Hematopoietic multipotent progenitor cell (in vitro differentiated cells): ENCODE data around the gene TTC31. TPM values are rescaled to one million over a fixed set of nuclear protein-coding genes. Genes with fewer than 3 reads are reported as not detected.
A peak's percentile ranks its signal among the peaks of the same experiment; 100 is the strongest.
"Not testable (repeated sequence)": the region's sequence is repeated elsewhere in the genome, so short reads cannot be mapped to it uniquely, and the experiment has no call there.

ENCODE experiments used
- DNase-seq, 3 donors: peaks; one replicate each; pipeline ENCODE4 v3.0.0-alpha.2; 2011 to 2015; ENCODE audit warnings: low read depth in 2 of 3, low spot score in 2 of 3
- total RNA-seq: library from RNA; depleted of rRNA; stranded (reverse); fragments of >200 nt; gene quantifications from one replicate; pipeline ENCODE4 v1.2.3, GENCODE V29; 2012

Gene TTC31
- total RNA-seq, 1 donor: 15.6 TPM

DNA sequence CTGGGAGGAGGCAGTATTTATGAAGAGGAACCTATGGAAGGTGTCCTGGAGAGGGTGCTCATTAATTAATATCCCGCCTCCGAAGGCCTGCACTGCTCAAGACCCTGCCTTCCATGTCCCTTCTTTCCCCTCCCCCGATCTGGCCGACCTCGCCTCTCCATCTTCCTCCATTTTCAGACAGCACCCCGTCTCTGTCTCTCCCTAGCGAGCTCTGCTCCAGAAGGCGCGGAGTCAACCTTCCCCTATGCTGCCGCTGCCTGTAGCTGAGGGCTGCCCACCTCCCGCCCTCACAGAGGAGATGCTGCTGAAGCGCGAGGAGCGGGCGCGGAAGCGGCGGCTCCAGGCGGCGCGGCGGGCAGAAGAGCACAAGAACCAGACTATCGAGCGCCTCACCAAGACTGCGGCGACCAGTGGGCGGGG, 25.7 kb upstream of the TTC31 start:
- DNase-seq: no peak

DNA sequence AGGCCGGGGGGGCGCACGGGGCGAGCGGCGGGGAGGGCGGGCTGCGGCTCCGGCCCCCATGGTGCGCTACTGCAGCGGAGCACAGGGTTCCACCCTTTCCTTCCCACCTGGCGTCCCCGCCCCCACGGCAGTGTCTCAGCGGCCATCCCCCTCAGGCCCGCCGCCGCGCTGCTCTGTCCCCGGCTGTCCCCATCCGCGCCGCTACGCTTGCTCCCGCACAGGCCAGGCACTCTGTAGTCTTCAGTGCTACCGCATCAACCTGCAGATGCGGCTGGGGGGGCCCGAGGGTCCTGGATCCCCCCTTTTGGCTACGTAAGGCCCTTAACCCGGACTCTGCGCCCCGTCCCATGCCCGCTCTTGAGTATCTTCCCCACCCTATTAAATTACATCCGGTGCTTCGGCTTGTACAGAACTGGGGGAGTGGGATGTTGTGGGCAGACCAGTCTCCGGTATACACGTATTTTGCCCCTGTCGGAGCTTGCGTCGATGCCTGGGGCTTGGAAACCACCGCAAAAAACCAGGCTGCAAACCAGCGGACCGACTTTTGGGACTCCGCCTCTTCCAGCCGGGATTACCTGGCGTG, 25.2 kb upstream of the TTC31 start:
- peak; percentile 85 to 94 (median 85) for DNase-seq

DNA sequence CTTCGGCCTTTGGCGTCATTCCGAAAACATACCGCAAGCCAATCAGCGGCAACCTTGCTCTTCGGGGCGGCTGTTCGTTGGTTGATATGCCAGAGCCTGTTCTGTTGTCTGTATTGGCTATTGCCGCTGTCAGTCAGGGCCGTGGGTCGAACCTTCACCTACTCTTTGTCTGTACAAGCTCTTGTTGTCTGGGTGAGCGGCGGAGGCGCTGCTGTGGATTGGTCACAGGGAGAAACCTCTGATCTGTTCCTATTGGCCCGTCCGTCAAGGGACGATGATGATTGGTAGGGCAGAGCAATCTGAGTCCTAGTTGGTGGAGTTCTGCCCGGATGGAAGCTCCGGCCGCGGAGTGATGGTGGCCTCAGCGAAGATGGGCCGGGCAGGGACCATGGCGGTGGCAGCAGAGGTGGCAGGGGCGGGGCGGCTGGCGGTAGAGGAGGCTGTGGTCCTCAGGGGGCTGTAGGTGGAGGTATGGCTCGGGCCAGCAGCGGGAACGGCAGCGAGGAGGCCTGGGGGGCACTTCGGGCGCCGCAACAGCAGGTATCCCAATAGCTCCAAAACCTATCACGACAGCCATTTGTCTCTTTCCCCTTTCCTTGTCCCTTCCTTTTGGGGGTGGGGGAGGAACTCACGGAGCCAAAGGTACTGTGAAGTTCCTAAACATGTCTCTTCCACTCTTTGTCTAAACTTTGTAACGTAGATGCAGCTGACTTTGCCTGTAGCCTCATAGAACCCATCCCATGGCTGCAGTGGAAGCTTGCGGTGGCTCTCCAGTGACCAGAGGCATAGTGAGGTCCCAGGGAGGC, 24.5 kb upstream of the TTC31 start, which contains the start of gene WBP1:
WBP1 (plus strand) TSS at position 307 of the 806 bp plus-strand sequence; CDS start at position 472, 165 bp downstream.
- peak in 2 of 3 donors; percentile 100 for DNase-seq

DNA sequence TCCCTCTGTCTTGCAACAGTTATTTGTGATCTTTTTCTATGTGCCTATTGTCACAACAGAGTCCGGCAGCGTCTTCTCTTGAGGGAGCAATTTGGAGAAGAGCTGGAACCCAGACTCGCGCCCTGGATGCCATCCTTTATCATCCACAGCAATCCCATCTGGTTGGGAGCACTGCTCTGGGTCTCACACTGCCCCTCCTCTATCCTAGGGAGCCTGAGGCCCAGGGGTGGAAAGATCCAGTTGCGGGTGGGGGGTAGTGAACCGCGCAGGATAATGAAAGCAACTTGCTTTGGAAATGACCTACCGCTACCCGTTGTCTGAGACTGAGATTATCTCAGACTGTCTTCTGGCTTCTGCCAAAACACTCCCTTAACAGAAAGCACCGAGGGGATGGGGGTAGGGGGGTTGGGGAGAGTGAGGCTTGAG, 23.9 kb upstream of the TTC31 start:
- no peak for DNase-seq

DNA sequence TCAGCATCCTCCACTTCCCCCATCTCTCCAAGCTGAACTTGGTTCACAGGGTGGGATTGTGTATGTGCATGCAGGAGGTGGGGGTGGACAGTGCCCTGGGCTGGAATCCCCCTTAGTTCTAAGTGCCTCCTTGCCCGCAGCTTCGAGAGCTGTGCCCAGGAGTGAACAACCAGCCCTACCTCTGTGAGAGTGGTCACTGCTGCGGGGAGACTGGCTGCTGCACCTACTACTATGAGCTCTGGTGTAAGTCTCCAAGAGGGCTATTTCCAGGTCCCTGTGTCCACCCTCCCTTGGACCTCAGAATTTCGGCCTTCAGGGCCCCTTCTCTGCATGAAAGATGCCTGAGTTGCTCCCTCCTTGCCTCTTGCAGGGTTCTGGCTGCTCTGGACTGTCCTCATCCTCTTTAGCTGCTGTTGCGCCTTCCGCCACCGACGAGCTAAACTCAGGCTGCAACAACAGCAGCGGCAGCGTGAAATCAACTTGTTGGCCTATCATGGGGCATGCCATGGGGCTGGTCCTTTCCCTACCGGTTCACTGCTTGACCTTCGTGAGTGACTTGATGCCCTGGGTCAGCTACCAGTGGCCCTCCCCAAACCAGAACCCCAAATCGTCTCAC, 23.3 kb upstream of the TTC31 start:
- DNase-seq: not testable (repeated sequence)

DNA sequence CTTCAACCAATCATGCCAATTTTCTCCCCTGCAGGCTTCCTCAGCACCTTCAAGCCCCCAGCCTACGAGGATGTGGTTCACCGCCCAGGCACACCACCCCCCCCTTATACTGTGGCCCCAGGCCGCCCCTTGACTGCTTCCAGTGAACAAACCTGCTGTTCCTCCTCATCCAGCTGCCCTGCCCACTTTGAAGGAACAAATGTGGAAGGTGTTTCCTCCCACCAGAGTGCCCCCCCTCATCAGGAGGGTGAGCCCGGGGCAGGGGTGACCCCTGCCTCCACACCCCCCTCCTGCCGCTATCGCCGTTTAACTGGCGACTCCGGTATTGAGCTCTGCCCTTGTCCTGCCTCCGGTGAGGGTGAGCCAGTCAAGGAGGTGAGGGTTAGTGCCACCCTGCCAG, 22.7 kb upstream of the TTC31 start:
- not testable (repeated sequence) for DNase-seq

DNA sequence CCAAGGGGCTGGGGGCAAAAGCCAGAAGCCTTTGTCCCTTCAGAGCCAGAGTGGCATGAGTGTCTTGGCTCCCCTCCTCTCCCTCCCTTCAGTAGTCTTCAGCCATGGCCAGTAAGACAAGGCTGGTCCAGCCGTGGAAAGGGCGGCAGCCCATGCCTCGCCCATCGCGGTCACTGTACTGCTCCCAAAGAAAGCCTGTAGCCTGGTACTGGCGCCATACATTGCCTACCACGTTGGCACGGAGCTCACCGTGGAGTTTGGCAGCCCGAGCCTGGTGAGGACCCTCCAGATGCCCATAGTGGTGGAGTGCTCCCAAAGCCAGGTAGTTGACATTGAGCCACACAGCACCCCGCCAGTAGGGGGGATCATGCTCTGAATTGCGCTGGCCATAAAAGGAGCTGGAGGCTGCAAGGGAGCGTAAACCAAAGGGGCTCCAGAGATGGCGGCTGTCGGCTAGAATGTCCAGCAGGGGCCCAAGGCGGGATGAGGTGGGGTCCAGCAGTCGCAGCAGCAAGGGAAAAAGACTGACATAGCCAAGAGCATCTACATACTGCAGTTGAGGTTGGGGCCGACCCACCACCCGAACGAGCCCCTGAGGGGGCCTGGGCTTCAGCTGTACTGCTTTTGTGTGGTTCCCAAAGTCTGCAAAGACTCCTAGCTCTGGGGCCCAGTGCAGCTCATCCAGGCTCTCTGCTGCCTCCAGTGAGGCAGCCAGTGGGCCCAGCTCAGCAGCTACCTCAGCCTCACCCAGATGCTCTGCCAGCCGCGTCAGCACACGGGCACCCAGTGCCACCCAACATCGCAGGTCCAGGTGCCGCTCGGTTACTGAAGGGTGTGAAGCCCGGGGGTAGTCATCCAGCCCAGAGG, 21.5 kb upstream of the TTC31 start:
- DNase-seq: no peak

DNA sequence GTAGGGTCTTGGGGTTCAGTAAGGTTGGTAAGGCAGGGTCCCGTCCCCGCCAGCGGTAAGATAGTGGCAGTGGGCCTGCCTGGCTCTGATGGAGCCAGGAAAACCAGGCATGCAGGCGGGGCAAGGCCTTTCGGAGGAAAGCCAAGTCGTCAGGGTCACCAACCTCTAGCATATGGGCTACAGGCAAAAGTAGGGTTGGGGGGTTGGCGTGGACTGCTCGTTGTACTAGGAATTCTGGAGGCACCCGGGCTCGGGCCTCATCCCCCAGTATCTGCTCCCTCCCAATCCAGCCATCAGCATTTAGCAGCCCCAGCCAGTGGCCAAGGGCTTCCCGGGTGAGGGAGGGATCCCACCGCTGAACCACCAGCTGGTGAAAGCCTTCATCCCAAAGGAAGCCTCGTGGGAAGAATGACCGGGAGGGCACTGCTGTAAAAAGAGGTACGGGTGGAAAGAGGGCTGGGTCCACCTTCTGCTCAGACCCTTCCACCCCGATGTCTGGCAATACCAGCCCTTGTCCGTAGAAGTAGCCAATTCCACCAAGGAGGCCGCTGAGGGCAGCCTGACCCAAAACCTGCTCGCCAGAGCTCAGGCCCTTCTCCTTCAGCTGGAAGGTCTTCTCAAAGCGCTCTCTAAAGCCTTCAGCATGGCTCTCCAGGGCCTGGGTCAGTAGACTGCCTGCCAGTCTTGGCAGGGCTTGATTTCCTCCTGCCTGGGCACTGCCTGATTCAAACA, 20.7 kb upstream of the TTC31 start:
- DNase-seq: no peak

DNA sequence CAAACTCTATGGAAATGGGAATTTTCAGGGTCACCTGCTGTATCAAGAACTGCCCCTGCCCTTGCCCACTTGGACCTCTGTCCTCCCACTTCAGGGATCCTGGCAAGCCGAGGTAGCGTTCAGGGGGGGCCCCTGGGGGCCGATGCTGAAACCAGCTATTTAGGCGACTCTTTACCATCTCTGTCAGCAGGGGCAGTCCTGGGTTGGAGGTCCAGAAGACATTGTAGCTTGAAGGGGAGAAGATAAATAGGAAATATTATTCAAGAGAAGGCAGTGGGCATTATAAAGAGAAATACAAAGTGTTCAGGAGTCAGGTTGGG, 20.1 kb upstream of the TTC31 start:
- DNase-seq: no peak

DNA sequence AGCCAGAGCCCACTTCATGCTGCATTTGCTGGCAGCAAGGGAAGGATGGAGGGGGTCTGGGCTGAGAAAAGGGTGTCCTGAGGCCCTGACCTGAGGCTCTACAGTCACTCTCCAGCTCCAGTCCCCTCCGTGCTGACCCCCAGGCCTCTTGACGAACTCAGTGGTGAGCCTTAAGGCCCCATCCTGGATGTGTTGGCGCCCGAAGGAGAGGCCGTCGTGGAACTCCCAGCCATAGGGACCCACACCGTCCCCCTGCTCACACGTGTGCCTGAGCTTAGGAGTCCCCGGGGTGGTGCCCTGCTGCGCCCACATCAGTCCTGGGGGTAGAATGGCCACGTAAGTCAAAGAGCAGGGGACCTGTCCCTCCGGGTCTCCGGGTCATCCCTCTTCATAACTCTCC, 18.5 kb upstream of the TTC31 start:
- DNase-seq: no peak

DNA sequence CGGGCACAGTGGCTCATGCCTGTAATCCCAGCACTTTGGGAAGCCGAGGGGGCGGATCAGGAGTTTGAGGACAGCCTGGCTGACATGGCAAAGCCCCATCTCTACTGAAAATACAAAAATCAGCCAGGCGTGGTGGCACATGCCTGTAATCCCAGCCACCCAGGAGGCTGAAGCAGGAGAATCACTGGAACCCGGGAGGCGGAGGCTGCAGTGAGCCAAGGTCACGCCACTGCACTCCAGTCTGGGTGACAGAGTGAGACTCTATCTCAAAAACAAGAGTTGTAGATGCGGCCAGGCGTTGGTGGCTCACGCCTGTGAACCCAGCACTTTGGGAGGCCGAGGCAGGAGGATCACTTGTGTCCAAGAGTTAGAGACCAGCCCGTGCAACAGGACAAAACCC, 12.1 kb upstream of the TTC31 start:
- not testable (repeated sequence) for DNase-seq

DNA sequence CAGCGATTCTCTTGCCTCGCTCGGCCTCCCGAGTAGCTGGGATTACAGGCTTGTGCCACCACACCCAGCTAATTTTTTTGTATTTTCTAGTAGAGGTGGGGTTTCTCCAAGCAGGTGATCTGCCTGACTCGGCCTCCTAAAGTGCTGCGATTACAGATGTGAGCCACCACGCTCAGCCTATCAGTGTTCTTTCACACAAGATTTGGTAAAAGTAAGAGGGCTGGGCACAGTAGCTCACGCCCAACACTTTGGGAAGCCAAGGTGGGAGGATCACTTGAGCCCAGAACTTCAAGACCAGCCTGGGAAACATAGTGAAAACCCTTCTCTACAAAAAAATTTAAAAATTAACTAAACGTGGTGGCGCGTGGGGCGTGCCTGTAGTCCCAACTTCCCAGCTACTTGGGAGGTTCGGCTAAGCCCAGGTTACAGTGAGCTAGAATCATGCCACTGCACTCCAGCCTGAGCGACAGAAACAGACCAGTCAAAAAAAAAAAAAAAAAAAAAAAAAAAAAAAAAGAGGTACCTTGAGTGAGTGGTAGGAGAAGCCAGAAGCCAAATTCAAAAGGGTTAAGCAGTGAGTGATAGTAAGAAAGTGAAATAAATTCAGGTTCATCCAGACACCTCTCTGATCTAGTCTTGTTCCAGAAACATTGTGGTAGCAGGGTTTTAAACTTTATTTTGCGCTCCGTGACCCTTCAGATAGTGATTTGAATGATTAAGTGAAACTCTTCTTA, 11.4 kb upstream of the TTC31 start:
- DNase-seq: no peak

DNA sequence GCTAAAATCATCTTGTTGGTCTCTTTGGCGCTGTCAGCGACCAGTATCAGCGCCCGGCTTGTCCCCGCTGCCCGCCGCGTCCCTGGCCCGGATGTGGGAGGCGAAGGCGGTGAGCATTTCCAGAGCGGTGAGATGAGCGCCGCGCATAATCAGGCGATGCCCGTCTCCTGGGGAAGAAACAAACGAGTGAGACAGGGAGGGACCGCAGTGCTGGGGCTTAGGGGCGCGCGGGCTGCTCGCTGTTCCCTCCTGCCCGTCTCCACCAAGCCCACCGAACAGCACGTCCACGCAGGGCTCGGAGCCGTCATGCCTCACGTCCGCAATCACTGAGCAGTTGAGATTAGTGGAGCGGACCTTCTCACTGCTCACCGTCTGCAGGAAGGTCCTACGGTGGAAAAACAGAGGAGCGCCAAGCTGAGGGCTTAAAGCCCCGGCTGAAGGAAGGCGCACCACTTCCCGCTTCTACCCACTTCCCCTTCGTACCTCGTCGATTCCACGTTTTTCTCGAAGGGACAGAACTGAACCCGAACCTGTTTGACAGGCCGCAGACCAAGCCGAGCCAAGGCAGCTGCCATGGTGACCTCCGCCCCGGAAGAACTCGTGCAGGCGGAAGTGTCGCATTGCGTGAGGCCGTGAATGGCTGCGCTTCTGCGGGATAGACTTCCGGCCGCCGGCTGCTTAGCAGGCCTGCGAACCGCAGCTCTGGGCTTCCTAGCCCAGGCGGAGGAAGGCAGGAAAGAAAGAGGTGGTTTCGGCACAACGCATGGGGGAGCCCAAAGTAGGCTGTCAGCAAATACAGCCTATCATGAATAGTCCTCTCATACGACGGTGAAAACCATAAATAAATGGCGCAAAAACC, 10.6 kb upstream of the TTC31 start, which contains the start of gene MRPL53:
MRPL53 (minus strand) TSS at position 595 of the 859 bp plus-strand sequence; CDS start at position 575, 20 bp downstream.
- DNase-seq: peak; percentile 95 to 97 (median 97)

DNA sequence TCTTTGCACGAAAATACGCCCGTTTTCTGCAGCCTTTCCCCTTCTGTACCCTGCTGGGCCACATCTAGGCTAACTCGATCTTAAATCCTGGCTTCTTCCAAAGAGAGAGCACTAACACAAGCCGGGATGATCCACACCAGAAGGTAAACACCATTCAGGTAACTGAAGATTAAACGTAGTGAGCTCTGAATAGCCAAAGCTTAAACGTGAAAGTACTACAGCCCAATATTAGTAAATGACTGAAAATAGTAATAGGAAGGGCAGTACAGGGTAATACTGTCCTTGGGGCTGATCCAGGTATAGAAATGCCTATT, 10.0 kb upstream of the TTC31 start:
- no peak for DNase-seq

DNA sequence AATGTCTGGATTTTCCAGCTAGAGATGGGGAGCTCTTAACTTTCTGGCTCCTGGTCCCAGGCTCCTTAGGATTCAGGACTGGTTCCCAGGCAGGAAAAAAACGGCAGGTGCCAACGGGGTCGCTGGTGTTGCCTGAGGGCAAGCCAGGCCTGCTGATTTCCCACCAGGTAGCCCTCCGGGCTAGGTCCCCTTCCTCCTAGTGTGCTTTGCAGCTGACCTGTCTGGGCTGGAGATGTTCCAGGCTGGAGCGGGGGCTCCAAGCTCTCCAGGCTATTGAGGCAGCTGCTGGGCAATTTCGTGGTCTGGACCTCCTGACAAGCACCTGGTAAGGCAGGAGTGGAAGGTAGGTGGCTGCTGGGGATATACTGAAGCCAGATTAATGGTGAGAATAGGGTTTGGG, 8.4 kb upstream of the TTC31 start:
- no peak for DNase-seq

DNA sequence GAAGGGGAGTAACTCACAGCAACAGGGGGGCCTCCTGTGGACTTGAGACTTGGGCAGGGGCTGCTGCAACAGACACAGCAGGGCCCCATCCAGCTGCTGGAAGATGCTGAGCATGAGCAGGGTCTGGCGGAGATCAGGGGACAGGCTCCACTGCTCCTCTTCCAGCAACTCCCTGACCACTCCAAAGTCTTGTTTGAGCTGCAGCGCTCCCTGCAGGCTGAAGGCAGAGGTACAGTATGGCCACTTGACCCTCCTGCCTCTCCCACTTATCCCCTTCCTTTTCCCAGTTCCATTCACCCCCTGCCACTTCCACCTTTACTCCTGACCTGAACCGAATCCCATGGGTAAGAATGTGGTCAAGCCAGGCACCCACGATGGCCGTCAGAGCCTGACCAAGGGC, 8.0 kb upstream of the TTC31 start:
- no peak for DNase-seq

DNA sequence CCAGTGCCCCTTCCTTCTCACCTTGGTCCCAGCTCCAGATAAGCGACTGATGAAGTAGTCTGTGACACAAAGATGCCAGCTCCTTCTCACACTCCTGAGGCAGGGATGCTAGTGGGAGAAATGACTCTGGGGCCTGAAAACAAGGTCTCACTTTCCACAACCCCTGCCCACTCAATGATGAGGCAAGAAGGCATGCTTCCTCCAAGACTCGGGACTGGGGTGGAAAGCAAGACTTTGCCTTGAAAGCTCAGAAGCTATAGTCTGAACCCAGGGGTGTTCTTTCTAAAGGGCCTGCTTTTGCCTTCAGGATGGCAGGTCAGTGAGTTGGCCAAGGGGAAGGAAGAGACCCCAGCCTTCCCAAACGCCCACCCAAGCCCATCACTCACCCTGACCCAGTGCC, 1.4 kb upstream of the TTC31 start:
- no peak for DNase-seq

DNA sequence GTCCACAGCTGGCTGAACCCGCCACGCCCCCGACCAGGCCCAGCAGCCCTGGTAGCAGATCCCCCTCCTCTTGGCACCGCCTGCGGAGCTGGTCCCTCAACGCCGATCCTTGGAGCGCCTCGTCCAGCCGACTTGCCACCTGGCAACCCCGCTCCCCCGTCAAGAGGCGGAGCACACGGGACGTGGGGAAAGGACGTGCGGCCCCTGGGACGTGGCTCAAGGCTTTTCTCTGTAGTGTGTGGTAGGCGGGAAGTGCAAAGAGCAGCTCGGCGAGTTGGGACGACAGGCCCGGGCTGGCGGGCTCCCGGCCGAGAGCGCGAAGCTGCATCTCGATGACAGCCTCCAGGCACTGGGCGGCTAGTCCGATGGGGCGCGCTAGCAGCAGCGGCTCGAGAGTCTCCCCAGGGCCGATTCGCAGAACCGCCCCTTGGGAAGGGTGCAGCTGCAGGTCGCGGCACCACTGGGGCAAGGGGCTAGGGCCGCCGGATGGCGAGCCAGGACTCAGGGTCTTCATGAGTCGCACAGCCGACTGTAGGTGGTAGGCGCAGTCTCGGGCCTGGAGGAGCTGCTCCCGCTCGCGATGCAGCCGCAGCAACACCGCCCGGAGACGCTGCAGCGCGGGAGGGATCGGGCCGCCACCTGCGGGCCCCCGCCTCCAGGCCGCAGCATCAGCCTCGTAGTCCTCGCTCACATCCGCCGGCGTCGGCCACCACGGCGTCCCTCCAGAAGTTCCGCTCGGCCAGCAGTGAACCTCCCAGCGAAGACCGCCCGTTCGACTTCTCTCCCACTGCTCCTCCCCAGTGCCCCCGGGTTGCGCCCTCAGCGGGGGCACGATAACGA, 700 bp upstream of the TTC31 start:
- DNase-seq: peak in 2 of 3 donors; percentile 37 to 58
